Endothelial cell of umbilical vein (primary cell): ENCODE results near the gene STAT4. TPM values are rescaled to one million over a fixed set of nuclear protein-coding genes. Genes with fewer than 3 reads are reported as not detected.

Experiments
- BruUV-seq: library from RNA; stranded (reverse); fragments of 400-500 nt; replicated peaks from 2 replicates; lab custom pipeline; 2021; lab: Mats Ljungman, UMichigan
- CTCF ChIA-PET: fragments of 300-600, 350-600 bp; sonication (Branson Sonifier 250); formaldehyde crosslinking; loops from one replicate; lab custom pipeline; 2021; ENCODE audit warnings: antibody characterized with exemption, inconsistent platforms; lab: Charles Lee
- POLR2A ChIA-PET: fragments of 300-600, 350-600 bp; sonication (Branson Sonifier 250); formaldehyde crosslinking; loops from one replicate; lab custom pipeline; 2021; ENCODE audit warnings: antibody characterized with exemption, inconsistent platforms; lab: Charles Lee
- DNase-seq: peaks from one replicate; pipeline ENCODE4 v3.0.0-alpha.2; 2011; ENCODE audit warnings: low read depth, low spot score
- FAIRE-seq: peaks from 2 replicates; lab custom pipeline; 2011; peaks lifted over from hg19 to GRCh38; lab: Jason Lieb, UNC
- H2AFZ ChIP-seq: 2 replicates; pipeline ENCODE4 v1.6.0; 2012; ENCODE audit warnings: low read depth, low read length, control low read depth, inconsistent platforms
- H3K27ac ChIP-seq: 2 replicates; pipeline ENCODE4 v1.5.1; 2011; ENCODE audit warnings: low read depth, mild to moderate bottlenecking, control low read depth, low read length, moderate library complexity; ENCODE audit not compliant: insufficient read depth
- H3K27me3 ChIP-seq, 2 experiments: 2 replicates each; pipeline versions ENCODE4 v1.6.0 to v1.6.1; 2011; ENCODE audit warnings: low read length in 2 of 2, mixed read lengths in 1 of 2; ENCODE audit not compliant: control insufficient read depth in 2 of 2, insufficient read depth in 2 of 2
- H3K36me3 ChIP-seq, 2 experiments: 2 replicates in 1 of 2; 3 replicates in 1 of 2; pipeline ENCODE4 v1.5.1; 2011; ENCODE audit warnings: low read length in 2 of 2, mild to moderate bottlenecking in 1 of 2, moderate library complexity in 1 of 2; ENCODE audit not compliant: control insufficient read depth in 2 of 2, insufficient read depth in 2 of 2; ENCODE audit errors: extremely low read depth in 1 of 2
- H3K4me1 ChIP-seq: 3 replicates; pipeline ENCODE4 v1.5.1; 2011; ENCODE audit warnings: mild to moderate bottlenecking, low read length; ENCODE audit not compliant: control insufficient read depth, insufficient read depth; ENCODE audit errors: extremely low read depth
- H3K4me2 ChIP-seq: 2 replicates; pipeline ENCODE4 v1.6.1; 2011; ENCODE audit warnings: low read length, control low read depth, mixed read lengths; ENCODE audit not compliant: insufficient read depth
- H3K4me3 ChIP-seq, 3 experiments: fragments of 200-600 bp in 1 of 3; sonication (generic), shearing (Covaris generic) in 1 of 3; replicated peaks in 1 of 3; 2 replicates each; pipeline ENCODE4 v1.5.1; 2011 to 2016; ENCODE audit warnings: control low read depth in 3 of 3, low read length in 3 of 3, mild to moderate bottlenecking in 2 of 3, inconsistent platforms in 1 of 3, low read depth in 1 of 3, moderate library complexity in 1 of 3; ENCODE audit not compliant: insufficient read depth in 1 of 3
- H3K79me2 ChIP-seq: 2 replicates; pipeline ENCODE4 v1.6.0; 2012; ENCODE audit warnings: low read length, inconsistent platforms; ENCODE audit not compliant: control insufficient read depth, insufficient read depth
- H3K9ac ChIP-seq: replicated peaks from 2 replicates; pipeline ENCODE3; 2011; ENCODE audit warnings: low read length, control low read depth; ENCODE audit not compliant: insufficient read depth; ENCODE audit errors: extremely low read depth
- H3K9me1 ChIP-seq: replicated peaks from 3 replicates; pipeline ENCODE4 v1.6.0; 2011; ENCODE audit warnings: mild to moderate bottlenecking, low read length; ENCODE audit not compliant: control insufficient read depth, insufficient read depth; ENCODE audit errors: extremely low read depth
- H3K9me3 ChIP-seq: replicated peaks from 2 replicates; pipeline ENCODE4 v1.5.1; 2012; ENCODE audit warnings: low read length, inconsistent platforms; ENCODE audit not compliant: control insufficient read depth, insufficient read depth
- H4K20me1 ChIP-seq: replicated peaks from 2 replicates; pipeline ENCODE3; 2011; ENCODE audit warnings: mild to moderate bottlenecking, low read length; ENCODE audit not compliant: control insufficient read depth, insufficient read depth; ENCODE audit errors: extremely low read depth
- EZH2 ChIP-seq: IDR thresholded peaks from 2 replicates; pipeline ENCODE4 v1.6.1; 2012; ENCODE audit warnings: borderline replicate concordance, low read depth, mild to moderate bottlenecking, moderate library complexity, low read length, inconsistent platforms; ENCODE audit not compliant: severe bottlenecking
- FOS ChIP-seq: IDR thresholded peaks from 2 replicates; pipeline ENCODE4 v1.6.1; 2011; ENCODE audit warnings: mild to moderate bottlenecking, low read length, moderate library complexity, borderline replicate concordance; ENCODE audit not compliant: insufficient read depth
- GATA2 ChIP-seq: IDR thresholded peaks from 2 replicates; pipeline ENCODE4 v1.7.0; 2011; ENCODE audit warnings: low read depth, mild to moderate bottlenecking, moderate library complexity, mixed read lengths, low read length; ENCODE audit not compliant: insufficient read length, insufficient read depth
- JUN ChIP-seq: IDR thresholded peaks from 2 replicates; pipeline ENCODE4 v1.6.1; 2011; ENCODE audit warnings: borderline replicate concordance, low read depth; ENCODE audit not compliant: insufficient read length, insufficient read depth
- MYC ChIP-seq: IDR thresholded peaks from one replicate; pipeline ENCODE4 v1.6.1; 2011; ENCODE audit warnings: mild to moderate bottlenecking, low read depth, low read length
- POLR2A ChIP-seq: IDR thresholded peaks from 2 replicates; pipeline ENCODE4 v1.6.1; 2012; ENCODE audit warnings: low read depth, mild to moderate bottlenecking, control low read depth, low read length
- POLR2AphosphoS5 ChIP-seq: IDR thresholded peaks from 2 replicates; pipeline ENCODE4 v1.6.1; 2012; ENCODE audit warnings: low read depth, mild to moderate bottlenecking, control low read depth, low read length, moderate library complexity; ENCODE audit not compliant: insufficient read depth
- dilution Hi-C: fragments of 300-500 bp; cut with MboI; formaldehyde crosslinking; loops from one replicate; pipeline ENCODE4 v1.15.0; 2019; ENCODE audit warnings: low sequenced_read_pairs; ENCODE audit not compliant: extremely low pct_ligation_motif_present
- intact Hi-C: fragments of 100-400 bp; cut with micrococcal nuclease; formaldehyde crosslinking; loops from one replicate; pipeline ENCODE4 v1.10.0; 2022
- polyA plus RNA-seq, 4 experiments: library from polyadenylated mRNA; depleted of rRNA in 3 of 4; stranded (reverse) in 3 of 4; unstranded in 1 of 4; fragments of >200 nt; gene quantifications; 2 replicates each; pipeline versions ENCODE4 v1.2.1 to v1.2.3, GENCODE V29; 2011 to 2012; ENCODE audit warnings: missing spikeins in 1 of 4
- total RNA-seq: library from RNA; stranded (reverse); gene quantifications from 2 replicates; pipeline ENCODE4 v1.2.3, GENCODE V29; 2021
- TF ChIP-seq, protein P1 (sequence below): IDR thresholded peaks from 2 replicates; pipeline ENCODE4 v1.6.1; 2011; ENCODE audit not compliant: insufficient read depth, insufficient read length
- TF ChIP-seq, protein P2 (sequence below), 2 donors: IDR thresholded peaks; 1 replicate in 1 of 2; 2 replicates in 1 of 2; pipeline ENCODE4 v1.5.1; 2011; ENCODE audit warnings: low read length in 2 of 2, mild to moderate bottlenecking in 2 of 2, moderate library complexity in 2 of 2, control low read depth in 1 of 2, inconsistent platforms in 1 of 2, low read depth in 1 of 2; ENCODE audit not compliant: insufficient read depth in 1 of 2; ENCODE audit errors: extremely low read depth in 1 of 2

Gene STAT4
- total and polyA plus RNA-seq, 2 donors (not counting 3 experiments of a cell fraction or from before 2014, with no cell fraction given): 0.46 to 1.2 TPM

DNA sequence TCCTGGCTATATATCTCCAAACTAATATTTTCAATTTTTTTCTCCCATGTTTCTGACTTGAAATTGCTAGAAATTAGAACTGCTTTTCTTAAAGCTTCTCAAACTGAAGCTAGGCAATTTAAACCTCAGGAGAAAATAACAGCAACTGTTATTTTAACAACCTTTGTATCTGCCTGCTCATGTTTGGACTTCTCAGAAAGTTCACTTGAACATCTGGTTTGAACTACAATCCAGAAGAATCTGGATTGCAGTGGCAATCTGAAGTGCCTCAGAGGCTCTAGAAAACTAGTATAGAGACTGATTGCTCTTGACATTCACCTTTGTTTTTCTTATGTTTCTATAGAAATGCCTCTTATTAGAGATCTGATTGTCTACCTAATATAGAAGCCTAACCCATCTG, 64.1 kb downstream of the STAT4 start:
- Histone ChIP-seq H3K27ac (no peak overlapping the region), H3K36me3 (no peaks in the 10 kb centered on the region), H3K9me3 (no peaks in the 10 kb centered on the region), H3K4me1 (no peaks in the 10 kb centered on the region), H3K9me1 (no peaks in the 10 kb centered on the region), H3K4me2 (no peak overlapping the region), H3K4me3 (no peak overlapping the region), H3K27me3 (no peaks in the 10 kb centered on the region), H2AFZ (no peak overlapping the region), H3K79me2 (no peaks in the 10 kb centered on the region), H4K20me1 (no peaks in the 10 kb centered on the region), H3K9ac (no peak overlapping the region)
- FAIRE-seq (no peak), DNase-seq (no peak)
- ChIA-PET CTCF (interaction anchor here (2.2 kb wide), 1 partner anchor 35 kb away, joined by 7 read pairs; no protein-coding TSS in a partner anchor), POLR2A (no interaction called here)
- intact Hi-C loops (no loop called here), dilution Hi-C loops (no loop called here)
- BruUV-seq: no TSS peak
- TF ChIP-seq, protein P1, sequence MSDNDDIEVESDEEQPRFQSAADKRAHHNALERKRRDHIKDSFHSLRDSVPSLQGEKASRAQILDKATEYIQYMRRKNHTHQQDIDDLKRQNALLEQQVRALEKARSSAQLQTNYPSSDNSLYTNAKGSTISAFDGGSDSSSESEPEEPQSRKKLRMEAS: no peak
- no peak for TF ChIP-seq GATA2
- TF ChIP-seq FOS: no peak
- TF ChIP-seq POLR2A: no peak
- TF ChIP-seq EZH2: no peak
- no peak for TF ChIP-seq MYC
- no peak for TF ChIP-seq JUN
- TF ChIP-seq, protein P2, sequence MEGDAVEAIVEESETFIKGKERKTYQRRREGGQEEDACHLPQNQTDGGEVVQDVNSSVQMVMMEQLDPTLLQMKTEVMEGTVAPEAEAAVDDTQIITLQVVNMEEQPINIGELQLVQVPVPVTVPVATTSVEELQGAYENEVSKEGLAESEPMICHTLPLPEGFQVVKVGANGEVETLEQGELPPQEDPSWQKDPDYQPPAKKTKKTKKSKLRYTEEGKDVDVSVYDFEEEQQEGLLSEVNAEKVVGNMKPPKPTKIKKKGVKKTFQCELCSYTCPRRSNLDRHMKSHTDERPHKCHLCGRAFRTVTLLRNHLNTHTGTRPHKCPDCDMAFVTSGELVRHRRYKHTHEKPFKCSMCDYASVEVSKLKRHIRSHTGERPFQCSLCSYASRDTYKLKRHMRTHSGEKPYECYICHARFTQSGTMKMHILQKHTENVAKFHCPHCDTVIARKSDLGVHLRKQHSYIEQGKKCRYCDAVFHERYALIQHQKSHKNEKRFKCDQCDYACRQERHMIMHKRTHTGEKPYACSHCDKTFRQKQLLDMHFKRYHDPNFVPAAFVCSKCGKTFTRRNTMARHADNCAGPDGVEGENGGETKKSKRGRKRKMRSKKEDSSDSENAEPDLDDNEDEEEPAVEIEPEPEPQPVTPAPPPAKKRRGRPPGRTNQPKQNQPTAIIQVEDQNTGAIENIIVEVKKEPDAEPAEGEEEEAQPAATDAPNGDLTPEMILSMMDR (IDR thresholded peaks at IDR 0.05; ENCODE audit: extremely low read depth in 1 of 2, insufficient read depth in 1 of 2, low read depth in 1 of 2, low read length in 2 of 2): no peak
- TF ChIP-seq POLR2AphosphoS5: no peak
